Nephron progenitor cell (in vitro differentiated cells): ENCODE results near the gene ZNF366.
A peak's percentile ranks its signal among the peaks of the same experiment; 100 is the strongest.

Experiments
- DNase-seq: peaks from one replicate; pipeline ENCODE4 v3.0.0; 2021
- H3K27ac Mint-ChIP-seq: 2 replicates; pipeline ENCODE4 v1.8.0; 2021; ENCODE audit warnings: mild to moderate bottlenecking, moderate library complexity, mixed read lengths
- H3K27me3 Mint-ChIP-seq: 2 replicates; pipeline ENCODE4 v1.8.0; 2021; ENCODE audit warnings: mild to moderate bottlenecking, low read depth, mixed read lengths; ENCODE audit not compliant: poor library complexity
- H3K36me3 Mint-ChIP-seq: 2 replicates; pipeline ENCODE4 v1.8.0; 2021; ENCODE audit warnings: low read depth, mixed read lengths
- H3K4me1 Mint-ChIP-seq: 2 replicates; pipeline ENCODE4 v1.8.0; 2021; ENCODE audit warnings: mixed read lengths
- H3K4me3 Mint-ChIP-seq: 2 replicates; pipeline ENCODE4 v1.8.0; 2021; ENCODE audit warnings: mild to moderate bottlenecking, moderate library complexity, mixed read lengths
- H3K9me3 Mint-ChIP-seq: 2 replicates; pipeline ENCODE4 v1.8.0; 2021; ENCODE audit warnings: mild to moderate bottlenecking, moderate library complexity, mixed read lengths
- CTCF ChIP-seq: fragments of 200-600 bp; sonication (generic); IDR thresholded peaks from 2 replicates; pipeline ENCODE4 v1.5.0; 2021; ENCODE audit warnings: antibody characterized with exemption

ZNF366 gene

GRCh38 chr5:72456391-72457074 lies 50.7 kb downstream of the ZNF366 start:
- Mint-ChIP-seq H3K4me1 (peaks cover 39% of the 10 kb centered on the region), H3K27me3 (no peaks in the 10 kb centered on the region), H3K4me3 (no peak overlapping the region)

GRCh38 chr5:72455476-72455875 lies 51.7 kb downstream of the ZNF366 start:
- DNase-seq = no peak
- peaks cover 49% of the 10 kb centered on the region for H3K4me1 Mint-ChIP-seq

More at GRCh38 chr5:72456391-72457074, 50.7 kb downstream of the ZNF366 start:
- Mint-ChIP-seq H3K27ac (no peak overlapping the region), H3K36me3 (no peaks in the 10 kb centered on the region), H3K9me3 (peaks cover 4% of the 10 kb centered on the region)
- no peak for TF ChIP-seq CTCF
- no peak for DNase-seq

GRCh38 chr5:72454996-72455395 lies 52.2 kb downstream of the ZNF366 start:
- H3K27me3 Mint-ChIP-seq = no peaks in the 10 kb centered on the region
- no peak for DNase-seq
- H3K27ac Mint-ChIP-seq = no peak overlapping the region
- H3K4me3 Mint-ChIP-seq = no peak overlapping the region
- H3K9me3 Mint-ChIP-seq = no peaks in the 10 kb centered on the region
- no peak for TF ChIP-seq CTCF
- no peaks in the 10 kb centered on the region for H3K36me3 Mint-ChIP-seq
- peaks cover 49% of the 10 kb centered on the region for H3K4me1 Mint-ChIP-seq

More at GRCh38 chr5:72455476-72455875, 51.7 kb downstream of the ZNF366 start:
- no peak for TF ChIP-seq CTCF
- no peak overlapping the region for H3K4me3 Mint-ChIP-seq
- H3K9me3 Mint-ChIP-seq = no peaks in the 10 kb centered on the region
- no peaks in the 10 kb centered on the region for H3K27me3 Mint-ChIP-seq
- no peaks in the 10 kb centered on the region for H3K36me3 Mint-ChIP-seq
- no peak overlapping the region for H3K27ac Mint-ChIP-seq

- no peaks in the 10 kb centered on the region for H3K36me3 Mint-ChIP-seq
- peak overlapping the region; percentile 87 for H3K27ac Mint-ChIP-seq
Measured at GRCh38 chr5:72453246-72453775, 53.9 kb downstream of the ZNF366 start.

GRCh38 chr5:72452515-72453245 lies 54.5 kb downstream of the ZNF366 start:
- Mint-ChIP-seq H3K36me3 (no peaks in the 10 kb centered on the region), H3K27me3 (peaks cover 4% of the 10 kb centered on the region), H3K9me3 (no peaks in the 10 kb centered on the region), H3K4me1 (peaks cover 34% of the 10 kb centered on the region), H3K4me3 (no peak overlapping the region), H3K27ac (peak overlapping the region; percentile 87)
- no peak for DNase-seq
- TF ChIP-seq CTCF = no peak

More at GRCh38 chr5:72453246-72453775, 53.9 kb downstream of the ZNF366 start:
- peaks cover 36% of the 10 kb centered on the region for H3K4me1 Mint-ChIP-seq
- no peak overlapping the region for H3K4me3 Mint-ChIP-seq
- no peak for TF ChIP-seq CTCF
- no peak for DNase-seq
- no peaks in the 10 kb centered on the region for H3K9me3 Mint-ChIP-seq
- peaks cover 4% of the 10 kb centered on the region for H3K27me3 Mint-ChIP-seq
